ENCODE measurements around the gene ANO4.
"Not testable (repeated sequence)": the region's sequence is repeated elsewhere in the genome, so short reads cannot be mapped to it uniquely, and the experiment has no call there.

The ANO4 gene

DNA sequence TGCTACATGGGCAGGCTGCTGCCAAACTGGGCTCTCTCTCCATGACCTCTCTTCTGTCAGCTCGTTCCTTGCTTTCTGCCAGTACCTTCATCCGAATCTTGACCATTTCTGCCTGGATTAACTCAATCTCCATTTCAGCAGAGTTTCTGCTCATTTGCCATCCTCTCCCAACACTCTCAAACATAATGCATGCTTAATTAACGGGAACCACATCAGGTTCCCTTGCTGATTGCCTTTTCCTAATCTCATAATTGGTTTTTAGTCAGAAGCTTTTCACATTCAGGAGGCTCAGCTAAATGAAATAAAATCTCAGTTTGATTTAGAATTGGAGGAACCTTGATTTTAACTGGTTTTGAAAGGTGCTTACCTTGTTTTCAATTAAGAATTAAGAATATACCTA lies 288.1 kb downstream of the ANO4 start:
- no peak for DNase-seq (ENCODE audit: low read depth in 2 of 3, low spot score in 2 of 3)

DNA sequence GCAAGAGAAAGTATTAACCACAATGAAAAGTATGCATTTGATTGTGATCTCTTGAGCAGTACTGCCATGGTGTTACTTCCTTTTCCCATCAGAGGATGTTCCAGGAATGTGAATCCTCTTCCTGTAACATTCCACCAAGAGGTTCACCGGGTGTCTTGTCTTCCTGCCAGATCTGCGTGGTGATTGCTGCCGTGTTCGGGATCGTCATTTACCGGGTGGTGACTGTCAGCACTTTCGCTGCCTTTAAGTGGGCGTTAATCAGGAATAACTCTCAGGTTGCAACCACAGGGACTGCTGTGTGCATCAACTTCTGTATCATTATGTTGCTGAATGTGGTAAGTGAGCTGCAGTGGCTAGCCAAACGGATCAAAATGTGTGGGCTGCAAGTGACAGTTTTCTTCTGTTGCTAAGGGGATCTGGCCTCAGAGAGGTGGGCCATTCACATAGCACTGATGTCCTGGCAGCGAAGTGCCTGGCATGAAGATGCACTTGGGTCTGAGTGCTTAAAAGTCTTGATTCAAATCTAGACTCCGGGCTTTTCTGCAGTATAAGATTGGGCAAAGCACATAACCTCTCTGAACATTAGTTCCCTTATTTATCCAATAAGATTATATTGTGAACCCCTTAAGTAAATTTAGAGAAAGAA lies 292.0 kb downstream of the ANO4 start:
- DNase-seq (ENCODE audit: low read depth in 2 of 3, low spot score in 2 of 3): no peak

DNA sequence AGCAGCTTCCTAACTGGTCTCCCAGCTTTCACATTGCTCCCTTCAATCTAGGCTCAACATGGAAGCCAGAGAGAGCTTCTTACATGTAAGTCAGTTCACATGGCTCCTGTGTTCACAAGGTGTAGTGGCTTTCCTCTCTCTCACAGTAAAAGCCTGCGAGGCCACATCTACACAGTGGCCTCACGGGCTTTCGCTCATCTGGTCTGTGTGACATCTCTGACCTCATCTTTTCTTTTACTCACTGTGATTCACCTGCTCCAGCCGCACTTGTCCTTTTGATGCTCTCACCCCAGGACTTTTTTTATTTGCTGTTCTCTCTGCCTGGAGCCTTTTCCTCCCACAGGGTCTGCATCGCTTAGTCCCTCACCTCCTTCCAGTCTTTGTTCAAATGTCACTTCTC lies 293.3 kb downstream of the ANO4 start:
- DNase-seq (ENCODE audit: low read depth in 2 of 3, low spot score in 2 of 3): no peak

DNA sequence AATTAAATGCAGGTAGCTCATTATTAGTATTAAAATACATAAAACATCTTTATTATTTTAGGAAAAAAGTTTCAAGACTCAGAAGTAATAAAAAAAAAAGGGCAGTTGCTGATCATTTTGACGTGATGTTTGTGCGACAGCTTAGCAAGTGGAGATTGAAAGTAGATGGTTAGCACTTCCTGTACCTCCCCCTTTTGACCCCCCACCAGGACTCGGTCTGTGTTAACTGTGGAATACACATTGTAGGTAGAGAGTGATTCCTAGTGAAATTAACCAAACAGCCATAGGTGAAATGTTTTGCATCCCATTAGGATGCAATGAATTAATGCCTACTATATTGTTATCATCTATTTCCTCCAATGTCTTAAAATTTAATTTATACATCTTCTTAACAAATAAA lies 294.7 kb downstream of the ANO4 start:
- no peak for DNase-seq (ENCODE audit: low read depth in 2 of 3, low spot score in 2 of 3)

DNA sequence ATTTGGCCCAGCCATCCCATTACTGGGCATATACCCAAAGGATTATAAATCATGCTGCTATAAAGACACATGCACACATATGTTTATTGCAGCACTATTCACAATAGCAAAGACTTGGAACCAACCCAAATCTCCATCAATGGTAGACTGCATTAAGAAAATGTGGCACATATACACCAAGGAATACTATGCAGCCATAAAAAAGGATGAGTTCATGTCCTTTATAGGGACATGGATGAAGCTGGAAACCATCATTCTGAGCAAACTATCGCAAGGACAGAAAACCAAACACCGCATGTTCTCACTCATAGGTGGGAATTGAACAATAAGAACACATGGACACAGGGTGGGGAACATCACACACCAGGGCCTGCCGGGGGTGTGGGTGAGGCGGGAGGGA lies 295.6 kb downstream of the ANO4 start:
- DNase-seq (ENCODE audit: low read depth in 2 of 3, low spot score in 2 of 3): not testable (repeated sequence)

DNA sequence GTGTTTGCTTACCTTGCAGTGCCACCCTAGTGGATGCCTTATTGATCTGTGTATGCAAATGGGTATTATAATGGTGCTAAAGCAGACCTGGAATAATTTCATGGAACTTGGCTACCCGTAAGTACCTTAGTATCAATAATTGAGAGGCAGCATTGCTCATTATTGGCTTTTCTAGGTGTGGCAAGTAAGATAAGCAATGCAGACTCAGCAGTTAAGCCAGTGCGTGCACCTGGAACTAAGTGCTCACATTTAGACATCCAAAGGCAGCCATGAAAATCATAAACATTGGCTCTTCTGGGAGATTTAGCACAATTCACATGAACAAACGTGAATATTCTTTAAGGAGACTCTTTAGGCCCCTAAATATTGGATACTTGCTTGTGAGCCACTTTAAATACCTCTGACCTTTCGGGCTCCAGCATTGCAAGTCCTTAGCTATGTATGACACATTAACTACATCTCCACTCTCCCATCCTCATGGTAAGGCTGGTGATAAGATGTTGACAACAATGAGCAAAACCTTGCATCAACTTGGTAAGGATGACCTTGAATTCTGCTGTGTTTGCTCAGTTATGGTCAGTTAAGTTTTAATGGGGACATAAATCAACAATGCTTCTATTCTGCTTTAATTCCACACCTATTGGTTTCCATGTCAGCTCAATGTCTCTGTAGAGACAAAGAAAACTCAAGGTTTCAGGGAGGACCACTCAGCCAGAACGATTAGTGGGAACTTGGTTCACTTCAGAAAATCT lies 303.4 kb downstream of the ANO4 start:
- no peak for DNase-seq (ENCODE audit: low read depth in 2 of 3, low spot score in 2 of 3)

DNA sequence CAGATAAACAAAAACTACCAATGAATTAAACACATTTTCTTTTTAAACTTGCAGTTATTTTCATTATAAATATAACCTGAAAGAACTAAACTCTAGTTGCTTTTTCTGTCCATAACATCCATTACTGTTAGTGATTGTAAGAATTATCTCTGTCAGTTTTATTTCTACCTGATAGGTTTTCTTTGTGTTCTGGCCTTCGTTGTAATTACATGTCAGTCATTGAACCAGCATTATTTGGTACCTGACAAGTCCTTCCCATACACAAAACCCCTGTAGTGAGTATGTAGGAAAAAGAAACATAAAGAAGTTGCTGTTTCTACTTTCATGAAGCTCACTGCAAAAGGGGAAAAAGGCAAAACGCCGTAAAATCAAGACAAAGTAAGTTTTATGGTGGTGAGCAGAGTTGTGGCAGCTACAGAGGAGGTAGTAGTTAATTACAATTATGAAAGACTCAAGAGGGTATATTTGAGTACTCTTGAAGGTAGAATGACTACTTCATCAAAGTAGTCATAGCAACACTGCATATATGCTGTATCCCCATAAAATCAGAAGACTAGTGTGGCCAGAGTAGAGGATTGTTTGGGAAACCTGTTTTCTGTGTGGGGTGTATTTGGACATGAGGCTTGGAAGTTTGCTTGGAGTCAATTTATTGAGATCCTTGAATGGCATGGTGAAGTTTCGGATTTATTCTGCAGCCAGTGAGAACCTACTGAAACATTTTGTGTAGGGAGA lies 312.6 kb downstream of the ANO4 start:
- no peak for DNase-seq (ENCODE audit: low read depth in 2 of 3, low spot score in 2 of 3)

DNA sequence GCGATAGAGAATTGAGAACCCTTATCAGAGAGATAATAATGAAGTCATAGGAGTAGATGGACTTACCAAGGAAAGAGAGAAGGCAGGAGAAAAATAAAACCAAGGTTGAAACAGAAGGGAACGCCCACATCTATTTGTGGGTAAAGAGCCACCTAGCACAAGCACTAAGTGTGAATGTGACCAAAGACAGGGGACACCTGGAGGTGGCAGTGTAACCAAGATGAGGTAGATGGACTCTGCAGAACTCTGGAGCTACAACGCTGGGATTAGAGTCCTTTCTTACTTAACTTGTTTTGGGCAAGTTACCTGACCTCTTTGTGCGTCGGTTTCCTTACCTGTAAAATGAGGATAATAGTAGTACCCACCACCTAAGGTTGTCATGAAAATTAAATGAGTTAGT lies 313.6 kb downstream of the ANO4 start:
- DNase-seq (ENCODE audit: low read depth in 2 of 3, low spot score in 2 of 3): no peak

DNA sequence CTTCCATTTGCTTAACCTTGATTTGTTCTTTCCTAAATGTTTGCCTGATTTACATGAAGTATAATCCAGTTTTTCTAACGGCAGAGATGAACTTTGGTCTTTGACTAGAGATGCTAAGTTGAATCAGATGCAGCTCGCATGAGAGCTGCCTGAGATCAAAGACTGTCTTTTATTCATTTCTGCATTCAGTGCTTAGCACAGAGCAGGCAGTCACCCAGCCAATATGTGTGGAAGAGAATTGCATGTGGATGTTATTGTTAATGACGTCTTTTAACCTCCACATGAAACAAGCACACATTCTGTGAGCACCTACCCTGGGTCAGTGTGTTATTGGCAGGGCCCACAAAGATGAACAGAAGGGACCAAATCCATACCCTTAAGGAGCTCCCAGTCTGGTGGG lies 316.3 kb downstream of the ANO4 start:
- DNase-seq (ENCODE audit: low read depth in 2 of 3, low spot score in 2 of 3): no peak

DNA sequence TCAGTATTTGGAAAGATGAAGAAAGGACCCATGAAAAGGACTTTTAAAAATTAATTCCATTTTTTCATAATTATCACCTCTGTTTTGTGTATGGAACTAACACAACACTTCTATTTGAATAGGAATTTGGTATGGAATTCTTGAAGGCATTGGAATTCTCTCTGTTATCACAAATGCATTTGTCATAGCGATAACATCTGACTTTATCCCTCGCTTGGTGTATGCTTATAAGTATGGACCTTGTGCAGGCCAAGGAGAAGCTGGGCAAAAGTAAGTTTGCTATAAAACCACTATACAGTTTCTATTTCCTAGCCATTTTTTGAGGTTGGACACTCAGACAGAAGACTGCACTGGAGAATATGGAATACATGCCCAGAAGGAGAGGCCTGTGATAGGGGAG lies 316.9 kb downstream of the ANO4 start:
- no peak for DNase-seq (ENCODE audit: low read depth in 2 of 3, low spot score in 2 of 3)

DNA sequence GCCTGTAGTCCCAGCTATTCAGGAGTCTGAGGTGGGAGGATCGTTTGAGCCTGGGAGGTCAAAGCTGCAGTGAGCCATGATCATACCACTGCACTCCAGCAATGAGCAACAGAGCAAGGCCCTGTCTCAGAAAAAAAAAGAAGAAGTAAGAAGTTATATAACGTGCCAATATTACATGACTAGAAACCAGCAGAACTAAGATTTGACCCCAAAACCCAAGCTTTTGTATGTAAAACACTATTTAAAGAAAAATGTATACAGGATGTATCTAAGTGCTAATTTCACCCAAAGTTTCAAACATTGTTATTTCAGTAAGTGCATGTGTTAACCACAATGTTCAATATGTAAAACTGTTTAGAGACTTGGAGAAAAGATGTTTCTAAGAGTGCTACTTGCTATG lies 320.8 kb downstream of the ANO4 start:
- DNase-seq (ENCODE audit: low read depth in 2 of 3, low spot score in 2 of 3): no peak

DNA sequence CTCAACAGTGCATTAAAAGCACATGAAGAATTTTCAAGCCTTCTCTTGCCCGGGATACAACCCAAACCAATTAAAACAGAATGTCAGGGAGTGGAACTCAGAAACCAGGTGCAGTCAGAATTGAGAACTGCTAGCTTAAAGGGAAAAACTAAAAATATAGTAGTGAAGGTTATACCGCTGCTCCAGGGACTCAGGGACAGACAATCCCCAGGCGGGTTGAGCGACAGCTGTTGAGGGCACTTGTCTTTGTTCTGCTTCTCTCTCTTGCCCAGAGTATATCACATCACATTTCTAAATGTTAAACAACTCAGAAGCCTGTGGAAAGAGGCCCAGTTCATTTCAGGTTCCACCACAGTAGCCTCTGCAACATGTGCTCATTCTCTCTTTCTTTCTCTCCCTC lies 322.3 kb downstream of the ANO4 start:
- no peak for DNase-seq (ENCODE audit: low read depth in 2 of 3, low spot score in 2 of 3)

DNA sequence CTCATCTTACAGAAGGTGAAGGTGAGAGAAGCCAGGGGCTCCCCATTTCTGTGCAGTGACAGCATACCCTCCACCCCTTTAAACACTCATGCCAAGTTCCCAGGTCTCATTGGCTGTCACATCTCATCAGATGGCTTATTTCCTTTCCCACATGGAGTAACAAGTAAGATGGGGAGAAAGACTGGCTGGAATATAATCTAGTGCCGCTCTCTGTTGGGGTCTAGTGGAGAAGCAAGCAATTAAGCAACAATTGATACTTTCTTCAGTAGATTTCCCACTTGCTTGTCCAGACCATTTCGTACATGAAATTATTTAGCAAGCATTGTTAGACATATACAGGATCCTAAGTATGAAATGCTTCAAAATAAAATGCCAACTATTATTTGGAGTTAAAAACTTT lies 323.3 kb downstream of the ANO4 start:
- DNase-seq (ENCODE audit: low read depth in 2 of 3, low spot score in 2 of 3): no peak

DNA sequence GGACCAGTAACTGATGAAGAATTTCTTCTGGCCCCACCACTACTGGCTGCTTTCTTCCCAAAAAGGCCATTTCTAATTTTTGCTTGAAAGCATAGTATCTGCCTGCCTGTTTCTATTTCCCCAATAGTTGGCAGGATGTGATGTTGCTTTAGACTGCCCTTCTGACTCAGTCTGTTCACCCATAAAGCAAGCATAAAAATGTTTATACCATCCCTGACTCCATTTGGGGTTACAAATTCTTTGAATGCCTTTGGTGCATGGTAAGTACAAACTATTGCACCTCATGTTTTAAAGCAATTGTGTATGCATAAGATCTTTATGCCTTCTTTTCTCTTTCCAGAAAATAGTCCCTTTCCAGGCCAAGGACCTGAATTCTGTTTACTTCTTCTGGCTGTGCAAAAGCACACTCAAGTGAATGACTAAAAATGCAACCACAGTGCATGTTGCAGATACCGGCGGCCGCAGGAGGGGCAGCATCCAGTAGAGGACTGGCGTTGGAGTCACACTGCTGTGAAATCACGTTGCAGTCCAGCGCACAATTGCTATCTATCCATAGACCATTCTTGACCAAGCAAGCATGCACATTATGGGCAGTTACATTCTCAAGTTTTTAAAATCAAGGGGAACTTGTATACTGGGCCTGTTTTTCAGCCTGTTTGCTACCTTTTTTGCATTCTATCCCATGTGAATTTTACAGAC lies 333.1 kb downstream of the ANO4 start:
- DNase-seq (ENCODE audit: low read depth in 2 of 3, low spot score in 2 of 3): no peak

DNA sequence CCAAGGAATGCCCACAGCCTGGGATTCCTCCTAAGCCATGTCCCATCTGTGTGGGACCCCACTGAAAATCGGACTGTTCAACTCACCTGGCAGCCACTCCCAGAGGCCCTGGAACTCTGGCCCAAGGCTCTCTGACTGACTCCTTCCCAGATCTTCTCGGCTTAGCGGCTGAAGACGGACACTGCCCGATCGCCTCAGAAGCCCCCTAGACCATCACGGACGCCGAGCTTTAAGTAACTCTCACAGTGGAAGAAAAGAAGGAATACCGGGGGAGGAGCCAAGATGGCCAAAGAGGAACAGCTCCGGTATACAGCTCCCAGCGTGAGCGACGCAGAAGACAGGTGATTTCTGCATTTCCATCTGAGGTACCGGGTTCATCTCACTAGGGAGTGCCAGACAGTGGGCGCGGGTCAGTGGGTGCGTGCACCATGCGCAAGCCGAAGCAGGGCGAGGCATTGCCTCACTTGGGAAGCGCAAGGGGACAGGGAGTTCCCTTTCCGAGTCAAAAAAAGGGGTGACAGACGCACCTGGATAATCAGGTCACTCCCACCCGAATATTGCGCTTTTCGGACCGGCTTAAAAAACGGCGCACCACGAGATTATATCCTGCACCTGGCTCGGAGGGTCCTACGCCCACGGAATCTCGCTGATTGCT lies 351.3 kb downstream of the ANO4 start:
- not testable (repeated sequence) for DNase-seq (ENCODE audit: low read depth in 2 of 3, low spot score in 2 of 3)

DNA sequence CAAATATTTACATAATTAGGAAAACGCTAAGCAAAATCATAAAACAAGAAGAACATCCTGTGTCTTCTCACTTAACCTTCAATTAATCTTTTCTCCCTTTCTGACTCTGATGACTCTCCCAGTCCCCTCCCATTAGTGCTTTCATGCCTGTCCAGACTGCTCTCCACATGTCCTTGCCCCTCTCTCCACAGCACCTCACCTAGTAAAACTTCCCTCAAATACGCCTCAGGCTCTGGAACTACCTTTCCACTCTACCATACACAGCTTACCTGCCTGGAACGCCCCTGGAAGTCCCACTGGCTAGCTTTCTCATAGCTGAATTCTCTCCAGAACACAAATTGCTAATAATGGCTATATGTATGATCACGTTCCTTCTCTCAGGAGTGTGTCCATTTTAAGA lies 370.7 kb downstream of the ANO4 start:
- no peak for DNase-seq (ENCODE audit: low read depth in 2 of 3, low spot score in 2 of 3)

DNA sequence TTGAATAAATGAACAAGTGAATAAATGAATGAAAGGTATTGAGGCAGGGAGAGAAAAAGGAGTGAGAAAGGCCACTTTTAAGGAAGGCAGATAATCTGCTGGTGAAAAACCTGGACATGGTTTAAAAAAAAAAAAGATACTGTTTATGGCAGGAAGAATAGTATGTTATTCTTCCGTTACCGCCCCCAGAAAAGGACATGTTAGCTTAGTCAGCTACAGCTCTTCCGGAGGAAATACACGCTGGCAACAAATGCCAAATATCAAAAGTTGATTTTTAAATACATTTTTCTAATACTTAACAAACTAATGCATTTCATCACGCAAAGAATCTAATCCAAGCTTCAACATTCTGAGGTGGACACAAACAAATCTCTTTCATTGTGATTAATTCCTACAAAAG lies 372.3 kb downstream of the ANO4 start:
- DNase-seq (ENCODE audit: low read depth in 2 of 3, low spot score in 2 of 3): no peak

DNA sequence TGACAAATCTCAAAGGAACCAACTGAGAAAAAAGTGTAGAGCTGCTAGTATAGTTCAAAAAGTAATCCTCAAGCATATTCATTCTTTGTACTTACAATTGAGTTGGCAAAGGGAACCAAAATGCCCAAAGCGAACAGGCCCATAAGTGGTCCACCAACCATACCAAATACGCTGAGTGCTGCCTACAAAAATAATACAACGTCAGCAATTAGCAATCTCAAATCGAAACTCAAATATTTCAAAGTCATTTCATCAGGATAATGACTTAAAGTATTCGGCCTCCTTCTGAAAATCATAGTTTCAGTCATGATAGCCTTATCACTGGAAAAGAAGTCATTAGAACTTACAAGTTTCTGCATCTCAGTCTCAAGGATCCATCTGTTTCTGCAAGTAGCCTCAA lies 373.4 kb downstream of the ANO4 start:
- DNase-seq (ENCODE audit: low read depth in 2 of 3, low spot score in 2 of 3): no peak

DNA sequence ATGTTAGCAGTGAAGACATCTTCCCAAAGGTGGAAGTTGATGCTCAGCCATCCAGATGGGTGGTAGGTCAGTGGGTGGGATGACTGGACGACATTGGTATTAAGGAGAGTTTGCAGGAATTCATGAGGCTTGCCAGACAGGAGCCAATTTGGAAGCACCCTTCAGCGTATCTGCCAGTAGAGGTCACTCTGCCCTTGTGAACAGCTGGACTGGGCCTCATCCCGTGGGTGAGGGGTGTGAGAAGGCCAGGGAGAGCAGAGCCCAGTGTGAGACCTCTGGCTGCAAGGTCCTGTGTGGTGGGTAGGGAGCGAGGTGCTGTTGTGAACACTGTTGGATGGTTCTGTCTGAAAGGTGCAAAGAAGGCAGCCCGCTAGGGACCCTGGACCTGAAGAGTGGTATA lies 377.7 kb downstream of the ANO4 start:
- no peak for DNase-seq (ENCODE audit: low read depth in 2 of 3, low spot score in 2 of 3)

DNA sequence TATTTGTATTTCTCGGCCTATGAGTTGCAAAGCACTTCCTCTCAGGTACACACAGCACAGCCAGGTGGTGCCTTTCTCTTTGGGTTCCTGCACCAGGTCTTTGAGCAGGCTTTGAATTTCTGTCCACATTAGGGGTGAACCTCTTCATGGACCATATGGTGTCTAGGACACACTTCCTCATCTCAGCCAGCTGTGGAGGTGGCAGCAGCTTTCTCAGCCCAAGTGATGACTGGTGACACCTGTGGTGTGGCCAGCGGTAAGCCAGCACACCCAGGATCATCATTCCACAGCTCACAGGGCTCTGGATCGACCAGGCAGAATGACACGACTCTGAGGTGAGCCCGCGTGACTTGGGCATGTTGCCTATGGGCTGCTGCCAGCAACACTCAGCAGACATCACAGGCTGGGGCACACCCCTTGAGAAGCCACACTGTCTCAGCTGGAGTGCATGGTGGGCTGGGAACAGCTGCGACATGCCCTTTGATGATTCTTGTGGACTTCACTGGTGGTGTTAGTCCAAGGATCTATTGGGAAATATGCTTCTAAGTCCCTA lies 378.7 kb downstream of the ANO4 start:
- no peak for DNase-seq (ENCODE audit: low read depth in 2 of 3, low spot score in 2 of 3)

DNA sequence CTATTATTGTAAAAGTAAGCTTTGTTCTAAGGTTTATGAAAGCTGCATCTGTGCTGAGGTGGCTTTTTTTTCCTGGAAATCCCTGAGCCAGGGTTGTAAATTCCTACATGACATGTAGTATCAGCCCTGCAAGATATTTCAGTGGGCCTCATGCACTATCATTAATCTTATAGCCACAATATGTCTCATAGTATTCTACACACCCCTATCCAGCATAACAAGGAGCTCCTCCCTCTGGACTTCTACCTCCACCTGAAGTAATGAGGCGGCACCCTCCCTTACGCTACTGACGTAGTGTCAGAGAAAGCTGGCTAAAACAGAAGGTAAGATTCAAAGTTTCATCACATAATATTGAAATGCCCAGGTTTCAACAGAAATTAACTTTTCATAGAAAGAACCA lies 380.0 kb downstream of the ANO4 start:
- DNase-seq (ENCODE audit: low read depth in 2 of 3, low spot score in 2 of 3): no peak

Measured in activated CD8-positive, alpha-beta memory T cell treated with anti-CD3 and anti-CD28 coated beads for 48 hours (primary cell).